Hematopoietic multipotent progenitor cell treated with erythropoietin and hydrocortisone succinate and interleukin-3 and kit ligand, for 8 days (in vitro differentiated cells): Measurements from ENCODE around the gene PAM.
"Not testable (repeated sequence)": the region's sequence is repeated elsewhere in the genome, so short reads cannot be mapped to it uniquely, and the experiment has no call there.

Experiments used
- DNase-seq: peaks from one replicate; pipeline ENCODE4 v3.0.0-alpha.2; 2015

The PAM gene

GRCh38 chr5:103005276-103005675 lies 250.2 kb downstream of the PAM start:
- DNase-seq = no peak

GRCh38 chr5:103006921-103007320 lies 251.8 kb downstream of the PAM start:
- DNase-seq = no peak

GRCh38 chr5:103010168-103010567 lies 255.1 kb downstream of the PAM start:
- DNase-seq = no peak

- DNase-seq = no peak
Measured at GRCh38 chr5:103013933-103014552, 258.9 kb downstream of the PAM start.

- DNase-seq = no peak
Measured at GRCh38 chr5:103014983-103015382, 259.9 kb downstream of the PAM start.

- DNase-seq = no peak
Measured at GRCh38 chr5:103016167-103016566, 261.1 kb downstream of the PAM start.

GRCh38 chr5:103019804-103020203 lies 264.7 kb downstream of the PAM start:
- no peak for DNase-seq

GRCh38 chr5:103021314-103021713 lies 266.2 kb downstream of the PAM start:
- DNase-seq = no peak

- no peak for DNase-seq
Measured at GRCh38 chr5:103027267-103027666, 272.2 kb downstream of the PAM start.

GRCh38 chr5:103031607-103032006 lies 276.5 kb downstream of the PAM start:
- DNase-seq = peak; percentile 6

- DNase-seq = no peak
Measured at GRCh38 chr5:103033696-103034095, 278.6 kb downstream of the PAM start.

GRCh38 chr5:103034662-103035392 lies 279.7 kb downstream of the PAM start:
- no peak for DNase-seq

- DNase-seq = no peak
Measured at GRCh38 chr5:103035701-103036100, 280.6 kb downstream of the PAM start.

- DNase-seq = no peak
Measured at GRCh38 chr5:103036601-103037000, 281.5 kb downstream of the PAM start.

- DNase-seq = no peak
Measured at GRCh38 chr5:103037673-103038455, 282.8 kb downstream of the PAM start.

GRCh38 chr5:103041071-103041676 lies 286.1 kb downstream of the PAM start:
- peak; percentile 76 for DNase-seq

GRCh38 chr5:103046706-103047105 lies 291.6 kb downstream of the PAM start:
- not testable (repeated sequence) for DNase-seq

- DNase-seq = peak; percentile 75
Measured at GRCh38 chr5:103057208-103058130, 302.4 kb downstream of the PAM start.

GRCh38 chr5:103059525-103059924 lies 304.4 kb downstream of the PAM start:
- no peak for DNase-seq

GRCh38 chr5:103060424-103060954 lies 305.4 kb downstream of the PAM start:
- no peak for DNase-seq

- no peak for DNase-seq
Measured at GRCh38 chr5:103066326-103066725, 311.2 kb downstream of the PAM start.

- not testable (repeated sequence) for DNase-seq
Measured at GRCh38 chr5:103073500-103073899, 318.4 kb downstream of the PAM start.
